HepG2 (cell line): ENCODE data around the gene TOM1L1. TPM values are rescaled to one million over a fixed set of nuclear protein-coding genes. Genes with fewer than 3 reads are reported as not detected.

Source experiments
- ATAC-seq: fragments of 200-7000 bp; cut with Tn5 transposase; 3 replicates; pipeline ENCODE4 v1.9.1; 2020; ENCODE audit warnings: mild to moderate bottlenecking, moderate library complexity
- BruUV-seq: library from RNA; stranded (reverse); fragments of 400-500 nt; replicated peaks from 2 replicates; lab custom pipeline; 2021; lab: Mats Ljungman, UMichigan
- CTCF ChIA-PET: fragments of 300-600 bp; formaldehyde crosslinking; extraction: SDS; loops from one replicate; lab custom pipeline; 2021; ENCODE audit warnings: low total read pairs, inconsistent platforms, low intra/inter-chr PET ratio; lab: Yijun Ruan, JAX
- POLR2A ChIA-PET: fragments of 350-600 bp; sonication (Branson Sonifier 250); formaldehyde crosslinking; loops from one replicate; lab custom pipeline; 2020; ENCODE audit warnings: antibody characterized with exemption, inconsistent platforms; lab: Yijun Ruan, JAX
- DNase-seq: peaks from one replicate; pipeline ENCODE4 v3.0.0-alpha.2; 2015; ENCODE audit warnings: low spot score
- FAIRE-seq: peaks from 3 replicates; lab custom pipeline; 2011; peaks lifted over from hg19 to GRCh38; lab: Jason Lieb, UNC
- H2AFZ ChIP-seq: one replicate; pipeline ENCODE4 v1.6.1; 2011; ENCODE audit warnings: low read length, inconsistent platforms
- H3K27ac ChIP-seq: fragments of 300-600 bp; 3 replicates; pipeline ENCODE4 v1.8.0; 2011; ENCODE audit warnings: mixed run types, mild to moderate bottlenecking, mixed read lengths, low read length, inconsistent platforms; ENCODE audit not compliant: insufficient read depth; ENCODE audit errors: extremely low read length
- H3K27me3 ChIP-seq, 2 experiments: fragments of 200-600 bp in 1 of 2; 2 replicates in 1 of 2; 3 replicates in 1 of 2; pipeline versions ENCODE4 v1.6.0 to v1.8.0; 2011; ENCODE audit warnings: low read length in 2 of 2, mild to moderate bottlenecking in 2 of 2, moderate library complexity in 2 of 2, inconsistent platforms in 1 of 2; ENCODE audit not compliant: insufficient read depth in 2 of 2, control insufficient read depth in 1 of 2
- H3K36me3 ChIP-seq, 2 experiments: fragments of 200-600 bp in 1 of 2; replicated peaks in 1 of 2; 2 replicates in 1 of 2; 3 replicates in 1 of 2; pipeline versions ENCODE4 v1.5.1 to v1.8.0; 2011; ENCODE audit warnings: low read length in 2 of 2, inconsistent platforms in 1 of 2; ENCODE audit not compliant: insufficient read depth in 2 of 2, control insufficient read depth in 1 of 2
- H3K4me1 ChIP-seq: 2 replicates; pipeline ENCODE4 v1.5.1; 2012; ENCODE audit warnings: low read length, inconsistent platforms; ENCODE audit not compliant: insufficient read depth
- H3K4me2 ChIP-seq: 2 replicates; pipeline ENCODE4 v1.6.0; 2011; ENCODE audit warnings: low read depth, low read length, inconsistent platforms
- H3K4me3 ChIP-seq, 3 experiments: fragments of 200-600 bp in 1 of 3; sonication (generic), shearing (Covaris generic) in 1 of 3; replicated peaks in 1 of 3; 2 replicates each; pipeline ENCODE4 v1.5.1; 2011 to 2016; ENCODE audit warnings: low read length in 3 of 3, inconsistent platforms in 2 of 3, low read depth in 2 of 3, mild to moderate bottlenecking in 2 of 3, control low read depth in 1 of 3, mixed read lengths in 1 of 3; ENCODE audit not compliant: insufficient read depth in 1 of 3
- H3K79me2 ChIP-seq: one replicate; pipeline ENCODE4 v1.6.1; 2011; ENCODE audit warnings: low read length, inconsistent platforms; ENCODE audit not compliant: insufficient read depth
- H3K9ac ChIP-seq: 2 replicates; pipeline ENCODE4 v1.6.0; 2011; ENCODE audit warnings: mild to moderate bottlenecking, low read depth, low read length, inconsistent platforms; ENCODE audit not compliant: insufficient read depth
- H3K9me3 ChIP-seq: 2 replicates; pipeline ENCODE4 v1.5.1; 2012; ENCODE audit warnings: mild to moderate bottlenecking, low read length
- H4K20me1 ChIP-seq: 2 replicates; pipeline ENCODE4 v1.6.0; 2011; ENCODE audit warnings: inconsistent platforms, mild to moderate bottlenecking, low read length, moderate library complexity; ENCODE audit not compliant: insufficient read depth
- ARID5B ChIP-seq: IDR thresholded peaks from 2 replicates; pipeline ENCODE4 v1.4.0; 2020; ENCODE audit warnings: mild to moderate bottlenecking, missing genetic modification reagents
- CBFB ChIP-seq: sonication (generic); formaldehyde crosslinking; IDR thresholded peaks from 2 replicates; pipeline ENCODE4 v1.4.0; 2020; ENCODE audit warnings: missing genetic modification reagents
- CCDC6 ChIP-seq: sonication (generic); formaldehyde crosslinking; IDR thresholded peaks from 2 replicates; pipeline ENCODE4 v1.8.1; 2022; ENCODE audit warnings: mild to moderate bottlenecking, missing genetic modification reagents, moderate library complexity
- LRRFIP1 ChIP-seq: sonication (generic); formaldehyde crosslinking; conservative IDR thresholded peaks from 2 replicates; pipeline ENCODE4 v1.4.0; 2020; ENCODE audit warnings: missing genetic modification reagents
- THAP11 ChIP-seq: IDR thresholded peaks from 2 replicates; pipeline ENCODE4 v1.6.1; 2016; ENCODE audit warnings: missing biosample characterization, missing genetic modification reagents
- ZNF687 ChIP-seq: sonication (generic); formaldehyde crosslinking; IDR thresholded peaks from 2 replicates; pipeline ENCODE4 v1.5.1; 2020; ENCODE audit warnings: mild to moderate bottlenecking, missing genetic modification reagents, moderate library complexity
- WGBS: methylation state at CpG from one replicate; pipeline ENCODE4 v1.1.6; 2017; ENCODE audit warnings: low lambda C conversion rate; 5-methylcytosine and 5-hydroxymethylcytosine counted together
- in situ Hi-C: cut with HindIII; loops from 2 replicates; pipeline ENCODE4 v1.10.0; 2017; ENCODE audit warnings: low pct_unique_long_range_greater_than_20kb; ENCODE audit not compliant: extremely low pct_ligation_motif_present
- intact Hi-C: fragments of 100-400 bp; cut with micrococcal nuclease; formaldehyde crosslinking; loops from one replicate; pipeline ENCODE4 v1.10.0; 2022; ENCODE audit not compliant: unreplicated experiment
- polyA plus RNA-seq, 8 experiments: library from polyadenylated mRNA; depleted of rRNA in 3 of 8; stranded (reverse) in 7 of 8; unstranded in 1 of 8; fragments of >200 nt; fragmentation: Illumina TruSeq in 4 of 8; extraction: Trizol in 4 of 8; gene quantifications; 2 replicates each; pipeline versions ENCODE4 v1.2.1 to v1.2.3, GENCODE V29; 2011 to 2016; ENCODE audit warnings: low read depth in 4 of 8, missing spikeins in 1 of 8, mixed read lengths in 1 of 8; ENCODE audit not compliant: insufficient read depth in 1 of 8
- total RNA-seq, 5 experiments: library from RNA; depleted of rRNA; stranded (reverse); fragments of >200 nt; fragmentation: Illumina TruSeq; extraction: Trizol; gene quantifications; 2 replicates each; pipeline ENCODE4 v1.2.3, GENCODE V29; 2016; ENCODE audit warnings: low read depth in 1 of 5

Gene TOM1L1
- total and polyA plus RNA-seq, 2 of the 13 experiments (the other 11 are each of a cell fraction or from before 2014, with no cell fraction given), result 45.3 to 51.3 TPM

- under 1% methylated on average over 7 of the region's 7 CpGs for WGBS
- DNase-seq (peak; percentile 60), FAIRE-seq (peak; percentile 37), ATAC-seq (no peak)
- Histone ChIP-seq H3K4me1 (peaks cover 71% of the 10 kb centered on the region), H2AFZ (peak overlapping the region; percentile 48), H3K27me3 (no peaks in the 10 kb centered on the region; a peak in 1 of 5 replicates), H3K9ac (peak overlapping the region; percentile 92), H3K27ac (peak overlapping the region; percentile 82), H3K4me3 (peak overlapping the region; percentile 79 to 99 (median 93)), H3K79me2 (peaks cover 97% of the 10 kb centered on the region), H3K4me2 (peak overlapping the region; percentile 91), H3K36me3 (peaks cover 1 to 7% of the 10 kb centered on the region in 2 experiments; a peak in 4 of 5 replicates), H4K20me1 (peaks cover 5% of the 10 kb centered on the region), H3K9me3 (no peaks in the 10 kb centered on the region)
- in situ Hi-C loops (no loop called here), intact Hi-C loops (loop anchor here (10.0 kb wide), 1 partner anchor 315 kb away; no protein-coding TSS in a partner anchor)
- ChIA-PET CTCF (no interaction called here), POLR2A (interaction anchor here (1.1 to 1.5 kb wide), 2 partner anchors 315 to 781 kb away, joined by 4 read pairs; no protein-coding TSS in a partner anchor)
- no TSS peak for BruUV-seq
- TF ChIP-seq CCDC6 (CRISPR knock-in tag) (peak; percentile 54; the same call in 1 of the 2 replicates), LRRFIP1 (CRISPR knock-in tag) (0 out of 2 replicates have a peak, but pooled peaks have one; percentile 17), CBFB (0 out of 2 replicates have a peak, but pooled peaks have one; percentile 6), ZNF687 (no peak), ARID5B (CRISPR knock-in tag) (peak; percentile 26), THAP11 (CRISPR knock-in tag) (0 out of 2 replicates have a peak, but pooled peaks have one; percentile 32)
Measured at GRCh38 chr17:54969658-54970572, 69.3 kb downstream of the TOM1L1 start.
